ENCODE measurements around the gene TOMM34.

The TOMM34 gene

DNA sequence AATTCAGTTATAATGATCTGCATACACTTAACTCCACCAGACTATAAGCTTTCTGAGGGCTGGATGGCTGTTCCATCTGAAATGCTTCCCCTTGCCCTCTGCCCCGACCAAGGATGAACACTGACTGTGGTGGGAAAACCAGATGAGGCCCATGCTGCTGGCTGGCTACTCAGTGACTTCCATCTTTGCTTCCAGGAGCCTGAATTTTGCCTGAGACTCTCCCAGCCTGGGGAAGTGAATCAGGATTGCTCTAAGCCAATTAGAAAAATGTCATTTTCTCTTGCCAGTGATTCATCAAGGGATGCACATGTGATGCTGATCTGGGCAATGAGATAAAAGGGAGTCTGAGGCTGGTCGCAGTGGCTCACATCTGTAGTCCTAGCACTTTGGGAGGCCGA, 1.7 kb upstream of the TOMM34 start:
- FAIRE-seq, result no peak

DNA sequence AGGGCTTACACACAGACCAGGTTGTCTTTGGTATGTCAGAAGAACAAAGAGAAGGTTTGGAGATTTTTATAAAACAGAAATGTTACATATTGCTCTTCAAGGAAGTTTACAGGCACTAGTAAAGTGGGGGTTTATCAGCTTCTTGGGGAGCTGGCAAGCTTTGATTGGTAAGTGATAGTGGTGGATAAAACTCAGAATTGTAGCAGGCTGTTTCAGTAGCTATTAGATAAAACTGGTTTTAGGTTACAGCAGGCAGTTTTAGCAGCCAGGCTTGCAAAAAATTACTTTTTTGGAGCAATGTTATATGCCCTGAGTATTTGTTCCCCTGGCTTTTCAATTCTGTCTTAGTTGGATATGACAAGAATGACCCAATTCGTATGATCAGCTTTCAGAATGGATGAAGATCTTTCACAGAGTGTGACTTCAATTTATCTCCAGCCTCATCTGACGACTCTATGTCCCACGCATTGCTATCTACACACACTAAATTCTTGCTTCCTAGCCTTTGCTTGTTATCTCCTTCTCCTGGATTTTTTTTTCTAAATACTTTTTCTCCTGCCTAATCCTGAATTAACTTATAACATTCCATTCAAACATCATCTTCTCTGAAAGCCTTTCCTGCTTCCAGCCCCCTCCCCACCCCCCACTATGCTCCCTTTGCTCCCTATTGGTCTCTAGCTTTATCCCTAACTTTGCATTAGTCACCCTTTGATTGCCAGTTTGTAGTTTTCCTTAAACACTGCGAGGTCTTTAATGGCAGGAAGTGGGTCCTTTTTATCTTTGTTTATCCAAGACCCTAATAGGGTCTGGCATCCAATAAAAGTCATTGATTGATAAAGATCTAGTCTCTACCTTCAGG, 1.0 kb upstream of the TOMM34 start:
- FAIRE-seq, result no peak

DNA sequence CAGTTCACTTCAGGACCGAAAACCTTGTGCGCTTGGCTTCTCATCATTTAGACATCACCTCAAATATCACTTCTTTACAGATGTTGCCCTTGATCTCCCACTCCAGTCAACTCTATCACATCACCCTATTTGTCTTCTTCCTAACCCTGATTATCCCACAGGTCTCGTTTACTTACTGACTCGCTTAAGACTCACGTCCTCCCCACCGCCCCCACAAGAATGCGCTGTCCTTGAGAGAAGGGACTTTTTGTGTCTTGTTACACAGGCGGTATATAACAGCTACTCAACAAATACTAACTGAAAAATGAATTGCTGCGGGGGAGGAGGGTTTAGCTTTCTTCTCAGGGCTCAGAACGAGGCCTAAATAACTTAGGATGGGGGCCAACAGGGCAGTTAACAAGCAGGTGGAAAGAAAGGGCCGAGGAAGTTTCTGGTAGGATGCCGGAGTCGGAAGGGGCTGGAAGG, 527 bp downstream of the TOMM34 start:
- no peak for FAIRE-seq

DNA sequence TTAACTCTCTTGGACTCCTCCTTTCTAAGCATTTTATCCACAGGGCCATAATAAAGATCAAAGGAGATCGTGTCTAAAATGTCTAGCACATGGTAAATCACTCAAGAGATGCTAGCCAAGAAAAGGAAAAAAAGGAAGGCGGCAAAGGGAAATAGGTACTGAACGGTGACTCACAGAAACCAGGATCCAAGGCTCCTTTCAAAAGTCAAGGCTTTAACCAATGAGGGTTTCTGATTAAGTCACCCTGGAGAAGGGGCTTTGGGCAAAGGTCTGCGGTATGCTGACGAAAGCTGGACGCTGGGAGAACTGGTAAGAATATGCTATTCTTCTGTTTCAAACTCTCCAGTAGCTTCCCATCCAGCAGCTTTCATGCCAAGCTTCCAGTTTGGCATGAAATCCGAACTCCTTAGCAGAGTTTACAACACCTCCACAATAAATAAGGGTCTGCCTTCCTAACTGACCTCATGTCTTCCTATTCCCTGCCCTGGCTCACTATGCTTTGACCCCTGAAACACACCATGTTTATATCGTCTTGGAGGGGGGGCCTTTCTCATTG, 1.0 kb downstream of the TOMM34 start:
- FAIRE-seq, result no peak

DNA sequence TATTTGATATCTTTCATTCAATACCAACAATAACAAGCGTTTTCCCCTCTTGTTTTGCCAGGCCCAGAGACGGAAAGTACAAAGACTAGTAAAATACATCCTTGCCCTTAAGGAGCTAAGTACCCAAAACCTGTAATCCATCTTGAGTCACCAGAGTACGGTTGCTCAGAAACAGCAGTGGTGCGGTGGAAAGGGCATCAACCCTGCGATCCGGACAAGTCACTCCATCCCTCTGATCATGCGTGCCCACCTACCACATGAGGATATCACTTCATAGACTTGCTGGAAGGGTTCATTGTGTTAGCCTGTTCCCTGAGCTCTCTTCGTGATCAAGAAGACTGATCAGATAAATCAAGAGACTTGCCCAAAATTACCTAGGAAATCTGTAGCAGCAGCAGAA, 1.9 kb downstream of the TOMM34 start:
- FAIRE-seq, result no peak

DNA sequence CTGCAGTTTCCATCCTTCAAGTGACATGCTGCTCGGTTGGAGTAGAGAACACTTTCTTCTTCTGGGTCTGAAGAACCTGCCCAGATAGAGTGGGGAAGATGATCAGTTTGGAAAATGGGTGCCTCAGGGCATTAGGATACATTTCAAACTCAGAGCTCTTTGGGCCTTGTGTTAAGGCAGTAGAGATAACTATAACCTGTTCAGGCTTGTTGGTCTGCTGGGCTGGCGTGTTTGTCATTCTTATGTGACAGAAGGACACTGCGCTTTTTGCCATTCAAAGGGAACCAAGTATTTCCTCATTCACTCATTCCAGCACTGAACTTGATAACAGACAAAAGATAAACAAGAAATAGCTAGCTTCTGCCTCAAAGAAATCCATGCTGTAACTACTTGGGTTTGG, 3.8 kb downstream of the TOMM34 start:
- FAIRE-seq, result no peak

DNA sequence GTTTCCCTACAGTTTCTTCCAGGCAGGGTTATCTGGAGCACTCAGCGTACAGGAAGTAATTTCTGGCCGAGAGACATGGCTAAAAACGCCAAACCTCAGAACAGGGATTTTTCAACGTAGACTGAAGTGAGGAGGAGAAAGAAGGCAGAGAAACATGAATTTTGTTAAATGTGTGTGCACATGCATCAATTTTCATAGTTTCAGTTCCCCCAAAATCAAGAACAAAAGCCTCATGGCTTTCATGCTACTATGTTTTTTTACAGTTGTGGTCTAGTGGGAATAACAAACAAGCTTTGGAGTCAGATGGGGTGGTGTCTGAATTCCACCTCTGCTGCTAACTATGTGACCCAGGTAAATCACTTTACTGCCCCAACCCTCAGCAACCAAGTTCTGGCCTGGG, 4.9 kb downstream of the TOMM34 start:
- no peak for FAIRE-seq

DNA sequence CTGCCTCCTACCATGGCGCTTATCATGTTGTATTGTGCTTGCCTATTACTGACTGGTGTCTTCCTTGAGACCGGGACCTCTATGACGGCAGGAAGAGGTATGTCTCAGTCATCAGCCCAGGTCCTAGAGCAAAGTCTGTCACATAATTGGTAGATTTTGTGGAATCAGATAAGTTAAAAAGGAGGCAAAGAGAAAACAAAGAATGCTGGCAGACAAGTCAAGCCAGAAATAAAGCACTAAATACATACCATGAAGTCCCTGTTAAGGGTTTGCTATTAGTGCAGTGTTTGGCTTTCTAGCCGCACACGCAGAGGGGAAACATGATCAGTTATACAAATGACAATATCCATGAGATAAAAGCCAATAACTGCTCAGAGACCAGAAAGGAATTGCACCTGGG, 6.0 kb downstream of the TOMM34 start:
- FAIRE-seq, result no peak

DNA sequence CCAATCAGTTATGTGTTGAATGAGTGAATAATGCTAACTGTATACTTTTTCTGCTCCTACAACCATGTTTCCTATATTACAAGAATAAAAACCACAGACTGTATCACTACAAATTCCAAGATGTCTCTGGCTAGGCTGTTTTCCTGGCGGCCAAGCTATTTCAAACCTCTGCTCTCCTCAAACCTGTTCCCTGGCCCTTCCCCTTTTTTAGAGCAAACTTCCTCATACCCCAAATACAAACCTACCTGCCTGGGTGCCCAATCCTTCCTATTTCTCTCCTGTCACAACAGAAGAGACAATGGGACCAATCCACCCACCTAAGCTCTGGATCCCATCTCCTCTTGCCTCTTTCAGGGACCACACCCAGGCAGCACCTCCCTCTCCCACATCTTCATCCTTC, 7.5 kb downstream of the TOMM34 start:
- no peak for FAIRE-seq

DNA sequence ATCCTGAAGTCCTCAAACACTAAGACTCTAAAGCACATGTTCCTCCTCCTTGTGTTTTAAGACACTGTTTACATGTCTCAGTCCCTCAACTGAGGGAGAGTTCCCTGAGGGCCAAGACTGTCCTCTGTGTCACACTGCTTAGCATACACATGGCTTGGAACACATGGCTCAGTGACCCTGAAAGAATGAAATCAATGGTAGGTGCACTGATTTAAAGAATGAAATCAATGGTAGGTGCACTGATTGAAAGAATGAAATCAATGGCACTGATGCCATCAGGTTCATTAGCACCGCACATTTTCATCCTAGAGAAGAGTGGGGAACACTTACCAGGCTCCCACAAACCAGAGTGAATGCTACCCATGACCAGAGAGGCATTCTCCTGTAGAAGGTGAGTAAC, 9.8 kb downstream of the TOMM34 start:
- FAIRE-seq, result no peak

DNA sequence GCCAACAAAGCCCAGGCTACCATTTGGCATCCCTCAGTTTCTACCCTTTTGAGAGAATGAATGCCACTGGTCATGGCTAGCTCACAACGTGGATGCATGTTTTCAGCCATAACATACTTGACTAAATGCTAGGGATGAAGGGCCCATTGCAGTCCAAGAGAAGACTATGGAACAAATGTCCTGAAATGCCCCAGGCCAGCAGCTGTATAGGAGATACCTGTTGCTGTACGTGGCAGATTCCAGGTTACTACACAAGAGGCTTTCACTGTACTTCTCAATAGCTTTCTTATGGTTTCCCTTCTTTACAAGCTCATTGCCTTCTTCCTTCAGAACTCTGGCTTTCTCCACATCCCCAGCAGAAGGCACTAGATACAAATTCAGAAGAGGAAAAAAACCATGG, 11.7 kb downstream of the TOMM34 start:
- no peak for FAIRE-seq

DNA sequence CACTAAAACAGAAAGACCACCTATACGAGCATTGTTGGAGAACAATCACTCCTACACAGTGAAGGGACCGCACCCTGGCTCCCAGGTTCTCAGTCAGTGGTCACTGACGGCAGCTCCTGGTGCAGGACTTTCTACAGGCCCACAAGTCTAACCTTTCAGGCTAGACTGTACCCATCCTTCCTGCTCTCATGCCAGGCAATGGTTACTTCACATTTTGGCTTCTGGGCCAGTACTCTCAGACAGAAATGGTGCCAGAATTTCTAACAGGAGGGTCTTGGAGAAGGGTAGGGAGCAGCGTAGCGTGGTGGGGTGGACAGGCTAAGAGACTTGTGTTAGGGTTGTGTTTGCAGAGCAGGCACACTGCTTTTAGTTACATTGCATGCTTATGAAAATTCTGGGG, 12.1 kb downstream of the TOMM34 start:
- FAIRE-seq, result no peak

DNA sequence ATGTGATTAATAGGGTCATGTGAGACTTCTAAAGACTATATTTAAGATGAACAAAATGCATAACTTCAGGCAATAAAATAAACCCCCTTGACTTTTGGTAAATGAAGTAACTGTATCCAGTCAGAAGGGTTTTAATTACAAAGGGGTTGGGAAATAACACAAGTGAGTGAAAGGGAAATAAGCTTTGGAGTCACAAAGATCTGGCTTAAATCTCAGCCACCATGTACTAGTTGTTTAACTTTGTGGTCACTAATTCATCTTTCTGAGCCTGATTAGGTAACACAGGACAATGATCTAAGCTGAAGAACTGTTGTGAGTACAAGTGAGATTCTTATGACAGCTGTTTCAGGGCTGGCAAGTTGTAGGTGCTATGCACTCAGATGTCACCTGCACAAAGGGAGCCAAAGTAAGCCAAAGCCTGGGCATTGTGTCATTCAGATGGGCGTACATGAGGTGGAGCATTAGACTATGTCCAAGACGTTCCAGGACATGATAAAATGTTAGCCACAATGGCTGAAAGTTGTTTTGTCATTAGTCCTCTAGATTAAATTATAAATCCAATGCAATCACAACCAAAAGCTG, 13.8 kb downstream of the TOMM34 start:
- no peak for FAIRE-seq

DNA sequence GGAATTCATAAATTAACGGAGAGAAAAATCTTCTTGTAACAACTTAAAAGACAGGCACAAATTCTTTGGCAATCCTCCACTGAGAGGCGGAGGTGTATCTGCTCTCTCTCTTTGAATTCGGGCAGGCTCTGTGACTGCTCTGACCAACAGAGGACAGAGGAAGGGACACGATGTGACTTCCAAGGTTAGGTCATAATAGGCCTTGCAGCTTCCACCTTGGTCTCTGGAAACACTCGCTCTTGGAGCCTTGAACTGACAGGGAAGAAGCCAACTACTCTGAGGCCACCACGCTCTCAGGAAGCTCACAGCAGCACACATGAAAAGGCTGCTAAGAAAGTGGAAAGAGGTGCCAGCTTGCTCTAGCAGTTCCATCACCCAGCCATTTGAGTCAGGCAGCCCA, 14.9 kb downstream of the TOMM34 start:
- FAIRE-seq, result no peak

DNA sequence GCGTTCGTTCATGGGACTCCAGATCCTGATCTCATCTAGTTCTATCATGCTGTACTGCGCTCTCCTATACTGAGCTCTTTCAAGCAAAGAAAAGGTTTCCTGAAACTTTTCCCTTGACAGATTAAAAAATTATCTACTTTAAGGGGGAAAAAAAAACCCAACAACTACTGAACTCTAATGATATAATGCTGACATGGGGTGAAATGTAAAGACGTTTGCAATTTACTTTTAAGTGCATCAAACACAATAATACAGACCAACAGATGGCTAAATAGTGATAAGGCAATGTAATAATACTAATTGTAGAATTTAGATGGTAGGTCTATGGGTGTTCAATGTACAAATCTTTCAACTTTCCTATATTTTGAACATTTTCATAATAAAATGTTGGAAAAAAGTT, 16.4 kb downstream of the TOMM34 start:
- no peak for FAIRE-seq

DNA sequence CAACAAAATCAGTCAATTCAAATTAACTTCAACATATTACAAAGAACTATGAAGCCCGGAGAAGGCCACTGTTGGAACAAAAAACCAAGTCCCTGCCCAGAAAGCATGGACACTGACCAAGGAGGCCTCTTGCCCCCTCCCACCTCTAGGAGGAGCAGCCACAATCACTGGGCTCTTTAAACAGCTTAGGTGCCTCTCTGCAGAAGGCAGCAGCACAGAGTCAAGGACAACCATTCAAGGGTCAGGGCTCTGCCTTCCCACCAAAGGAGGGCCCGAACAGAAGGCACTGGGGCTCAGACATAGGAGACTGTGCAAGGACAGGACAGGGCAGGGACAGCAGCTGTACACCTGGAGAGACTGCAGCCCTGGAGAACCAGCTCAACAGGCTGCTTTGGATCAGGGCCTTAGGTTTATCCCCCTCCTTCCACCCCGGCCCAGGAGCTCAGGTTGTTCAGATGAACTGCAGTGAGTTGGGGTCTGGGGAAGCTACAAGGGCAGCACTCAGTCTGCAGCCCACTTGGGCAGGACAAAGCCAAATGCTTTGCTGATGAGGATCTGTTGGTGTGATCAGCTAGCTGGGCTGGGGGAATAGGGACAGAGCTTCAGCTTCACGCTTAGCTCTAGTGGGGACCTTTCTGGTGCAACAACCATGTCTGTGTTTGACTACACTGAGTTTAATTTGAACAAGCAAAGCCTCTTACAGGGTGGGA, 17.8 kb downstream of the TOMM34 start:
- no peak for FAIRE-seq

DNA sequence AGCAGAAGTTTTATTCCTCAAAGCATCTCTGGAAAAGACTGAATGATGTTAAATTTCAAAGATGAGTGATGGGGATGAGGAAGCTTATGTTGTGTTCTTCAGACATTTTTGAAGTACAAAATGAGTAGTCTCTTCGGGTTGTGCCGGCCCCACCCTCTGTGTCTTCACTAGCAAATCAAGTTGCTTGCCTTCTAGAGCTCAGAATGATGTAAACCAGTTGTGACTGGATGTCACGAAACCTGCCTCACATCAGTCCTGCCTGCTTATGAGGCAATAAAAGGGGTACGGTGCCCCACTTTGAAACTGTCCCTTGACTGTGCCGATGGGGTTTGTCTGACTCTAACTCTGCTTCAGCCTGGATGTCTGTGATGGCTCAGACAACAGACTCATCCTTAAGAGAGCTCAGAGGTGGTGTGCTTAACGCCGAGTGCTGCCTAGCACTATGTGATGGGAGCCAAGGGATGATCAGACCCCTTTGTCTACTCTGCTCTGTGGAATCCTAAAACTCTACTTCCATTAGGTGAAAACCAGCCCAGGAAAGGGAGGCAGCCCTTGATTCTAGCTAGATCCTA, 19.0 kb downstream of the TOMM34 start:
- no peak for FAIRE-seq

DNA sequence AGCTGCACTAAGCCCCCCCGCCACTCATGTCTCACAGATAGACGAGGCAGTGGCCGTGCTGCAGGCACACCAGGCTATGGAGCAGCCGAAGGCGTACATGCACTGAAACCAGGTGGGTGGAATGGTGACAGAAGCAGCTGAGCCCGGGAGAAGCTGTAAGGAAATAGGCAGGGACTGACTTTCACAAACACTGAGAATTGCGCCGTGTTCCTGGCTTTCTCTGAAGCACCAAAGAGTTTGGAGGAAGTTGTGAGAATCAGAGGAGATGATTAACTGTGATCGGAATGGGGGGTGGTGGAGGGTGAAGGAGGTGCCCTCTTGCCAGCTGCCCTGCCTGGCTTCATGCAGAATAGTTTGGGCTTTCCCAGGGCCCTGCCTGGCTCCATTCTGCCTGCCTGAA, 21.6 kb downstream of the TOMM34 start:
- FAIRE-seq, result no peak

DNA sequence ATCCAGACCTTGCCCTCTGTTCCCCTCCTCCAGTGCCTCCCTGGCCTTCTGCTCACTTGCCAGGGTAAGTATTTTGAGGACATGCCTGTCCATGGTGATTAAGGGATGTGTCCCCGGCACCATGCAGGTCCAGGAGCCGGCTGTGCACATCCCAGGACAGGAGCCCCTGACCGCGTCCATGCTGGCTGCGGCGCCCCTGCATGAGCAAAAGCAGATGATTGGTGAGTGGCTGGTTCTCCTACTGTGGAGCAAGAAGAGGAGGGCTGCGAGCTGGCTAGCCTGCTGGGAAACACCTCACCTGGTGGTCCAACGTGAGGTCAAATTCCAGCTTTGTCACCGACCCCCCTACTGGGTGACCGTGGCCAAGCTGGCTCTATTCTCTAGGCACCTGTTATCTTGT, 23.7 kb downstream of the TOMM34 start:
- no peak for FAIRE-seq

DNA sequence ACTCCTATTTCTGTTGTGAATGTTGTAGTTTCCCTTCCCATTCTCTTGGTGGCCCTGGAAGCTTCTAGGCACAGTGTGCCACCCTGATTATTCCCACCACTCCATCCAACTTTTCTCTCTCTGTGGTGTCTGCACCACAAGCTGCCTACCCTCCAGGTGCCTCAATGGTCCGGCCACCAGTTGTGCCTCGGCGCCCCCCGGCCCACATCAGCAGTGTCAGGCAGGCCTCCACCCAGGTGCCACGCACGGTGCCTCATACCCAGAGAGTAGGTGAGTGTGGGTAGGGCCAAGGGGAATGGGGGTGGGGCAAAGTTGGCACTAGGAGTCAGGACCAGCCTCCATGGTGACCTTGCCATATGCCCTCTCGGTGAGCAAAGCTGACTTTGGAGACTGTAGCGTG, 27.3 kb downstream of the TOMM34 start:
- no peak for FAIRE-seq

DNA sequence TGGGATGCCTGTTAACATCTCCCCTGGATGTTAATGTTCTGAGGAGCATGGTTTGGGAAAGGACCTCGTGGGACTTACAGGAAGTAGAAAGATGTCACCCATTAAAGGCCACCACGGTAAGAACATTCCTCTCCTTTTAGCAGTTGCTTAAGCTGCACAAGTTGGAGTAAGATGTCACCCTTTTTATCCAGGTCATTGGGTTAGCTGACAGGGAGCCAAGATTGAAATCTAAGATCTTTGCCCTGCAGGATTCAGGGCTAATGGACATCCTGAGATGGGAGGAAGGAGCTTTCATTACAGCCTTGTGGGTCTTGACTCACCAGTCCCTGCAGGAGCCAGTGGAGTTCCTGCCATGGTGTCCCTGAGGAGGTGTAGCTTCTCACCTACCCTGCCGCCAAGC, 28.3 kb downstream of the TOMM34 start:
- FAIRE-seq, result no peak

DNA sequence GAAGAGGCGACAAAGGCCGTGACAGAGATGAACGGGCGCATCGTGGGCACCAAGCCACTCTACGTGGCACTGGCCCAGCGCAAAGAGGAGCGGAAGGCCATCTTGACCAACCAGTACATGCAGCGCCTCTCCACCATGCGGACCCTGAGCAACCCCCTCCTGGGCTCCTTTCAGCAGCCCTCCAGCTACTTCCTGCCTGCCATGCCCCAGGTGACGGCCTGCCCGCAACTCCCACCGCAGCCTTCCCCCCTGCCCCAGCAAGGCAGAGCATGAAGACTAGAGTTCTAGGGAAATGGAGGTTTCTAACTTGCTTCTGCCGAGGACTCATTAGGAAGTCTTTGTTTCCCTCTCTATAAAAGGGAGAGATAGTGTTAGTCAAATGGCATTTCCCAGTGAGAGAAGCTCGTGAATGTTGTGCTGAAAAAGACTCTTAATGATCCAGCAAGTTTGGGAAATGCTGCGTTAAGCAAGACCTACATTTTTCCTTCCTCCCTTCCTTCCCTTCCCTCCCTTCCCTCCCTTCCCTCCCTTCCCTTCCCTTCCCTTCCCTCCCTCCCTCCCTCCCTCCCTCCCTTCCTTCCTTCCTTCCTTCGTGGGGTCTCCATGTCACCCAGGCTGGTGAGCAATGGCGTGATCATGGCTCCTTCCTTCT, 29.6 kb downstream of the TOMM34 start:
- no peak for FAIRE-seq

DNA sequence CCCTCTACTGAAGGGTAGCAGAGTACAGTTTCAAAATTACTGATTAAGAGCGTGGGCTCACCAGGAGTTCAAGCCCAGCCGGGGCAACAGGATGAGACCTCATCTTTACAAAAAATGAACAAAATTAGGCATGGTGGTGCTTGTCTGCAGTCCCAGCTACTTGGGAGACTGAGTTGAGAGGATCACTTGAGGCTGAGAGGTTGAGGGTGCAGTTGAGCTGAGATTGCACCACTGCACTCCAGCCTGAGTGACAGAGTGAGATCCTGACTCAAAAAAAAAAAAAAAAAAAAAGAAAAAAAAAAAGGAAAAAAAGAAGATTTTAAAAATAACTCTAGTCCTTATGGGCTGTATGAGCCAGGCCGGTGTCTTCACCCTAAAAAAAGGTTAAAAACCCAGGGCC, 31.6 kb downstream of the TOMM34 start:
- no peak for FAIRE-seq
